GM19238 (cell line): ENCODE data around the gene RBP3.

Experiments used
- DNase-seq: peaks from one replicate; pipeline ENCODE4 v3.0.0; 2011; ENCODE audit warnings: low spot score; ENCODE audit not compliant: insufficient read length

The RBP3 gene

GRCh38 chr10:47336387-47337134 is 11.6 kb upstream of the RBP3 start:
- DNase-seq: no peak

GRCh38 chr10:47337310-47337709 is 10.9 kb upstream of the RBP3 start:
- no peak for DNase-seq

- no peak for DNase-seq
These were observed 8.9 kb upstream of the RBP3 start for GRCh38 chr10:47339186-47339735.

GRCh38 chr10:47339759-47340607 is 8.2 kb upstream of the RBP3 start:
- no peak for DNase-seq

- peak; percentile 72 for DNase-seq
These were observed 7.5 kb upstream of the RBP3 start for GRCh38 chr10:47340608-47341170.

- no peak for DNase-seq
These were observed 2.9 kb upstream of the RBP3 start for GRCh38 chr10:47344996-47345870.

- DNase-seq: no peak
These were observed 1.4 kb upstream of the RBP3 start for GRCh38 chr10:47346581-47347302.

GRCh38 chr10:47347303-47347675 is 874 bp upstream of the RBP3 start:
- no peak for DNase-seq

- DNase-seq: no peak
These were observed 703 bp downstream of the RBP3 start for GRCh38 chr10:47348661-47349470.

- DNase-seq: no peak
These were observed 1.4 kb downstream of the RBP3 start for GRCh38 chr10:47349516-47349915.

- no peak for DNase-seq
These were observed 1.8 kb downstream of the RBP3 start for GRCh38 chr10:47349941-47350371.

GRCh38 chr10:47350671-47351640 is 2.8 kb downstream of the RBP3 start:
- no peak for DNase-seq

GRCh38 chr10:47351899-47352815 is 4.0 kb downstream of the RBP3 start:
- no peak for DNase-seq

- no peak for DNase-seq
These were observed 5.2 kb downstream of the RBP3 start for GRCh38 chr10:47353351-47353750.

GRCh38 chr10:47354165-47354564 is 6.0 kb downstream of the RBP3 start:
- no peak for DNase-seq

- DNase-seq: no peak
These were observed 6.7 kb downstream of the RBP3 start for GRCh38 chr10:47354900-47355299.

GRCh38 chr10:47356708-47357107 is 8.5 kb downstream of the RBP3 start:
- no peak for DNase-seq
